ENCODE data around the gene DRC1. TPM values are rescaled to one million over a fixed set of nuclear protein-coding genes. Genes with fewer than 3 reads are reported as not detected.
A peak's percentile ranks its signal among the peaks of the same experiment; 100 is the strongest.

Gene DRC1
- total and polyA plus RNA-seq, 8 donors: 0.19 to 0.54 TPM; not detected in 6

GRCh38 chr2:26471289-26471688 is 69.6 kb downstream of the DRC1 start:
- FAIRE-seq (no peak), ATAC-seq (no peak), DNase-seq (no peak)
- TF ChIP-seq, protein P1, sequence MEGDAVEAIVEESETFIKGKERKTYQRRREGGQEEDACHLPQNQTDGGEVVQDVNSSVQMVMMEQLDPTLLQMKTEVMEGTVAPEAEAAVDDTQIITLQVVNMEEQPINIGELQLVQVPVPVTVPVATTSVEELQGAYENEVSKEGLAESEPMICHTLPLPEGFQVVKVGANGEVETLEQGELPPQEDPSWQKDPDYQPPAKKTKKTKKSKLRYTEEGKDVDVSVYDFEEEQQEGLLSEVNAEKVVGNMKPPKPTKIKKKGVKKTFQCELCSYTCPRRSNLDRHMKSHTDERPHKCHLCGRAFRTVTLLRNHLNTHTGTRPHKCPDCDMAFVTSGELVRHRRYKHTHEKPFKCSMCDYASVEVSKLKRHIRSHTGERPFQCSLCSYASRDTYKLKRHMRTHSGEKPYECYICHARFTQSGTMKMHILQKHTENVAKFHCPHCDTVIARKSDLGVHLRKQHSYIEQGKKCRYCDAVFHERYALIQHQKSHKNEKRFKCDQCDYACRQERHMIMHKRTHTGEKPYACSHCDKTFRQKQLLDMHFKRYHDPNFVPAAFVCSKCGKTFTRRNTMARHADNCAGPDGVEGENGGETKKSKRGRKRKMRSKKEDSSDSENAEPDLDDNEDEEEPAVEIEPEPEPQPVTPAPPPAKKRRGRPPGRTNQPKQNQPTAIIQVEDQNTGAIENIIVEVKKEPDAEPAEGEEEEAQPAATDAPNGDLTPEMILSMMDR (IDR thresholded peaks at IDR 0.05): no peak
- Histone ChIP-seq H3K4me1 (no peaks in the 10 kb centered on the region), H3K9me3 (no peaks in the 10 kb centered on the region), H3K4me3 (no peak overlapping the region), H3K36me3 (no peaks in the 10 kb centered on the region), H3K27me3 (no peaks in the 10 kb centered on the region), H3K27ac (no peak overlapping the region)
- 71 to 80% methylated on average over 2 of the region's 2 CpGs for WGBS, 2 donors
- intact Hi-C loops (cut with DNase I): no loop called here

- TF ChIP-seq, protein P1 (IDR thresholded peaks at IDR 0.05): no peak
- H3K9me3 ChIP-seq: no peaks in the 10 kb centered on the region
- ATAC-seq: no peak
Observed at GRCh38 chr2:26471766-26472706, 70.3 kb downstream of the DRC1 start.

GRCh38 chr2:26472821-26473655 is 71.3 kb downstream of the DRC1 start:
- 84 to 90% methylated on average over 32 to 34 of the region's 34 CpGs for WGBS, 2 donors
- no peaks in the 10 kb centered on the region for H3K27me3 ChIP-seq
- TF ChIP-seq, protein P1 (IDR thresholded peaks at IDR 0.05): no peak
- FAIRE-seq (no peak), DNase-seq (peak in 2 of 6 donors; percentile 24 to 67), ATAC-seq (no peak)
- H3K4me3 ChIP-seq: no peak overlapping the region
- H3K4me1 ChIP-seq: no peaks in the 10 kb centered on the region
- intact Hi-C loops (cut with DNase I): no loop called here
- H3K9me3 ChIP-seq: no peaks in the 10 kb centered on the region
- H3K27ac ChIP-seq: no peak overlapping the region
- H3K36me3 ChIP-seq: no peaks in the 10 kb centered on the region

More at GRCh38 chr2:26471766-26472706, 70.3 kb downstream of the DRC1 start:
- DNase-seq (peak in 2 of 6 donors; percentile 10 to 31), FAIRE-seq (no peak)
- intact Hi-C loops (cut with DNase I): no loop called here
- no peak overlapping the region for H3K27ac ChIP-seq
- H3K4me1 ChIP-seq: no peaks in the 10 kb centered on the region
- 73 to 79% methylated on average over 25 of the region's 25 CpGs for whole genome bisulfite sequencing, 2 donors
- no peaks in the 10 kb centered on the region for H3K36me3 ChIP-seq
- H3K4me3 ChIP-seq: no peak overlapping the region
- H3K27me3 ChIP-seq: no peaks in the 10 kb centered on the region

DNA sequence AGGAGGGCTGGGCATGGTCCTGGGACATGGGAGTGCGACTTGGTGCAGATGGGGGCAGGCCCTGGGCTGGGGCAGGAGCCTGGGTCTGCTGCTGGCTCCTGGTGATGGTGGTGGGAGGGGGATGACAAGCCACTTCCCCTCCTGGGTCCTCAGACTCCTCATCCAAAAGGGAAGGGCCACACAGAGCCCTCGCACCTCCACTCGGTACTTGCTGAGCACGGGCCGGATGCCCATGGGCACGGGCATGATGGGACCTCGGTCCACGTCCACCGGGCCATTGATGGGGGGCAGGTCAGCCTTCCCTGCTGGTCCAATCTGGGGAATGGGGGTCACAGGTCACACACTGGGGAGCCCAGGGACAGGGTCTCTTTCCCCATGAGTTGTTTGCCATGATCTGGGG is 72.1 kb downstream of the DRC1 start:
- DNase-seq (peak in 2 of 6 donors; percentile 11 to 46), FAIRE-seq (no peak)

More for the DNA sequence above, 72.1 kb downstream of the DRC1 start:
- no peaks in the 10 kb centered on the region for H3K36me3 ChIP-seq
- H3K9me3 ChIP-seq: no peaks in the 10 kb centered on the region
- no peak overlapping the region for H3K4me3 ChIP-seq
- intact Hi-C loops (cut with DNase I): no loop called here
- H3K27ac ChIP-seq: no peak overlapping the region
- no peaks in the 10 kb centered on the region for H3K4me1 ChIP-seq
- WGBS, 2 donors: 91 to 98% methylated on average over 9 of the region's 9 CpGs
- no peaks in the 10 kb centered on the region for H3K27me3 ChIP-seq
- ATAC-seq: no peak
- TF ChIP-seq, protein P1 (IDR thresholded peaks at IDR 0.05): no peak

Measured in pancreas (tissue), 10 donors.